ENCODE results near the gene KAZN.

DNA sequence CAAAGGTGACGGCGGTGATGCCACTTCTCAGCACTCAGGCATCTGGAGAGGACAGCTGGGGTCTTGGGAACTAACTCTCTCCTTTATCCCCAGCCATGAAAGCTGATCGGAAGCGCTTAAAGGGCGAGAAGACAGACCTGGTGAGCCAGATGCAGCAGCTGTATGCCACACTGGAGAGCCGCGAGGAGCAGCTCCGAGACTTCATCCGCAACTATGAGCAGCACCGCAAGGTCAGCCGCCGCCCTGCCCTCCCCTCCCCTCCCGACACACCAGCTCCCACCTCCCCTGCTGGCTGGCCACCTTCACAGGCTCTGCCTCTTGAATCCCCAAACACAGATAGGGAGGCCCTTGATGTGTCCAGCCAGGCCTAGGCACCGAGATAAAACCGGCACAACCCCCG lies 436.2 kb downstream of the KAZN start:
- TF ChIP-seq, protein P1, sequence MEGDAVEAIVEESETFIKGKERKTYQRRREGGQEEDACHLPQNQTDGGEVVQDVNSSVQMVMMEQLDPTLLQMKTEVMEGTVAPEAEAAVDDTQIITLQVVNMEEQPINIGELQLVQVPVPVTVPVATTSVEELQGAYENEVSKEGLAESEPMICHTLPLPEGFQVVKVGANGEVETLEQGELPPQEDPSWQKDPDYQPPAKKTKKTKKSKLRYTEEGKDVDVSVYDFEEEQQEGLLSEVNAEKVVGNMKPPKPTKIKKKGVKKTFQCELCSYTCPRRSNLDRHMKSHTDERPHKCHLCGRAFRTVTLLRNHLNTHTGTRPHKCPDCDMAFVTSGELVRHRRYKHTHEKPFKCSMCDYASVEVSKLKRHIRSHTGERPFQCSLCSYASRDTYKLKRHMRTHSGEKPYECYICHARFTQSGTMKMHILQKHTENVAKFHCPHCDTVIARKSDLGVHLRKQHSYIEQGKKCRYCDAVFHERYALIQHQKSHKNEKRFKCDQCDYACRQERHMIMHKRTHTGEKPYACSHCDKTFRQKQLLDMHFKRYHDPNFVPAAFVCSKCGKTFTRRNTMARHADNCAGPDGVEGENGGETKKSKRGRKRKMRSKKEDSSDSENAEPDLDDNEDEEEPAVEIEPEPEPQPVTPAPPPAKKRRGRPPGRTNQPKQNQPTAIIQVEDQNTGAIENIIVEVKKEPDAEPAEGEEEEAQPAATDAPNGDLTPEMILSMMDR (tag by site-specific recombination; IDR thresholded peaks at IDR 0.05) = no peak
- TF ChIP-seq ZNF501 (tag by site-specific recombination; IDR thresholded peaks at IDR 0.05) = no peak

Data from HEK293 (cell line).